Stomach (tissue), 4 donors: ENCODE results near the gene PEAK1.

ENCODE experiments used
- EP300 ChIP-seq: sonication (generic); formaldehyde crosslinking; IDR thresholded peaks from one replicate; pipeline ENCODE4 v1.6.1; 2017; ENCODE audit warnings: antibody characterized with exemption
- POLR2A ChIP-seq, 4 donors: fragments of 450-650 bp; IDR thresholded peaks; one replicate each; pipeline ENCODE4 v1.6.1; 2016; ENCODE audit warnings: antibody characterized with exemption in 4 of 4, control low read depth in 2 of 4, mild to moderate bottlenecking in 1 of 4, moderate library complexity in 1 of 4

GRCh38 chr15:77178411-77178810, 241.5 kb downstream of the PEAK1 start:
- no peak for TF ChIP-seq POLR2A (IDR thresholded peaks at IDR 0.05)
- TF ChIP-seq EP300 = no peak
